Measurements from ENCODE around the gene HSD17B1.
"Not testable (repeated sequence)": the region's sequence is repeated elsewhere in the genome, so short reads cannot be mapped to it uniquely, and the experiment has no call there.

Gene HSD17B1, protein sequence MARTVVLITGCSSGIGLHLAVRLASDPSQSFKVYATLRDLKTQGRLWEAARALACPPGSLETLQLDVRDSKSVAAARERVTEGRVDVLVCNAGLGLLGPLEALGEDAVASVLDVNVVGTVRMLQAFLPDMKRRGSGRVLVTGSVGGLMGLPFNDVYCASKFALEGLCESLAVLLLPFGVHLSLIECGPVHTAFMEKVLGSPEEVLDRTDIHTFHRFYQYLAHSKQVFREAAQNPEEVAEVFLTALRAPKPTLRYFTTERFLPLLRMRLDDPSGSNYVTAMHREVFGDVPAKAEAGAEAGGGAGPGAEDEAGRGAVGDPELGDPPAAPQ

DNA sequence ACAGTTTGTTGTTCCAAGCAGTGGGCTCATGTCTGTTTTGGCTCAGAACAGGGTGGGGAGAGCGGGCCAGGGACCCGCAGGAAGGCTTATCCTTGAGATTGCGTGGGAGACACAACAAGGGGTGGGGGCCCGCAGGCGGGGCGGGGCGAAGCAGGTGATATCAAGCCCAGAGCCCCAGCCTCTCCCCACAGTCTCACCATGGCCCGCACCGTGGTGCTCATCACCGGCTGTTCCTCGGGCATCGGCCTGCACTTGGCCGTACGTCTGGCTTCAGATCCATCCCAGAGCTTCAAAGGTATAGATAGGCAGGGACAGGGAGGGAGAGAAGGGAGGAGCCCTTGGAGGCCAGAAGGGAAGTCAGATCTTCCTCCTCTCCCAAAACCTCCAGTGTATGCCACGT, at the start of gene HSD17B1:
TSS of gene HSD17B1 (plus strand) at position 188 of the 400 bp plus-strand sequence. CDS start at position 199, 11 bp downstream.
- not testable (repeated sequence) for DNase-seq (ENCODE audit: low spot score)

DNA sequence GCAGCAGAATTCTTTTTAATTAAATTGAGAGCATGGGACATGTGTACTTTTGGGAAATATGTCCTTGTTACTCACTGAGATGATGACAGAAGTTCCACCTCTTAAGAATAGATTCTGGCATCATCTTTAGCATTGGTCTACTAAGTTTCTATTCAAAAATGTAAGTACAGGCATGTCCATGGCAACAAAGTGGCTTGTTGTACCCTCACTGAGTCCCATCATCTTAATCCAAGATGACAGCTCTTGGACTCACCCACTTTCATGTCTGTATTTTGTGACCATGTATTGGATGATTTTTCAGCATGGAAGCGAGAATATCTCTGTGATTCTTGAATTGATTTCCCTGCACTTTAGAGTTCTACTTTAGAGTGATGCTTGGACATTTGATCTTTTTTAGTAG, 49.8 kb upstream of the HSD17B1 start:
- no peak for DNase-seq (ENCODE audit: low spot score)

DNA sequence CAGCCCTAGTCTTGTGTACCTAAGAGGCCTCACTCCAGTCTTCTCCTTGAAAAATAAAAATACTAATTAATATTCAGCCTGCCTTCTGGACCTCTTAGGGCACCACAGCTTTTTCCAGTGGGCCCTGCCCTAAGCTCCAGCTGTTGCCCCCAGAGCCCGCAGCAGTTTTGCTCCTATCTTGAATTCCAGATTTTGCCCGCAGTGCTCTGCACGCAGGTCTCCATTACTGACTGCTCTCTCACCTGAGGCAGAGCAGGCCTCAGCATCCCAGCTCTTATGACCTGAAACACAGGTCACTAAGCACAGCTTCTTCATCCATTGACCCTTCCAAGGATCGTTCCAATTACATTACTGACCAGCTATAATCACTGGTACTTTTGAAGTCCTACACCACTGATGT, 45.1 kb upstream of the HSD17B1 start:
- DNase-seq (ENCODE audit: low spot score) = no peak

DNA sequence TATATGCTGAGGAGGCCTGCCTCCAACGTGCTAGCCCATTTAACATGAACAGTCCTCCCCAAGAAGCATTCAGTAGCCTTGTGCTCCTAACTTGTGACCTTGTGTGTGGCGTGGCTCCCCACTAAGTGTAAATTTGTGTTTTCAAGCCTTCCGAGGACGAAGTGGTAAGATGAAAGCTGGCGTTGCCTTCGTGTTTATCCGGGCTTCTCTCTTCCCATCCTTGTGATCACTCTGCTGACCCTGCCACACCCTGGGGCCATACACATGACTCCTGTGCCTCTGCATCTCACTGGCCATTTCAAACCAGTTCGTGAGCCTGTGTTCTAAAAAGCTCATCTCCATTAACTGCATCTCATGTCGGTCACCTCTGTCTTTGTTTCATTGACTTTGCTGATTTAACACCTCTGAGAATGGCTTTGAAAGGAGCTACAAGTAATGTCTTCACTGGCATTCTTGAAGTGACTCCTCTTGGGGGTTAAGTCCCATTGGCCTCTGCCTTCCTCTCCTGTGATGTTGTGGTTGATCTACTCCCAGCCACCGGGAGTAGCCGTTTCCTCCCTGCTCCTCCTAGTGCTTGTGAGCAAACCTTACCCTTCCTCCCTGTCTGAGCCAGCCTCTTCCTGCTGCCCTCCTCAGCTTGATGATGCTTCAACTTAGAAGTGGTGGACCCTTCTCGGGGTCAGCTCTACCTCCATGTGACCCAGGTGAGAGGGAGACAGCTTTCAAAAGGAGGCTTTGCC, 44.1 kb upstream of the HSD17B1 start:
- peak; percentile 60 for DNase-seq (ENCODE audit: low spot score)

DNA sequence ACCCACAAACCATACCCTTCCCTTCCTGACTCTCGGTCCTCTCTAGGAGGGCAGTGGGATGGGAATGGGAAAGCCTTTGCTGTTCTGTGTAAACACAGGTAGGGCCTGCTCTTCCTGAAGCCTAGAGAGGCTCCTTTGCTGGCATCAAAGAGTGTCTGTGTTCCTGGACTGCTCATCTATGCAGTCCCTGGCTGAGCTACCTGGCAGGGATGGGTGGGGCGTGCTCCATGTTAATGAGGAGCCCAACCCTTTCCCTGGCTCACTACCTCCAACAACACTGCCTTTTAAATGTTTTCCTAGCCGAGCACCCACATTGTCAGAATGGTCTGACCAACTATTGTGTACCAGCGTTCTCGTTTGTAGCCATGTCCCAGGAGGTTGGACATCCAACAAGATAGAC, 43.3 kb upstream of the HSD17B1 start:
- no peak for DNase-seq (ENCODE audit: low spot score)

DNA sequence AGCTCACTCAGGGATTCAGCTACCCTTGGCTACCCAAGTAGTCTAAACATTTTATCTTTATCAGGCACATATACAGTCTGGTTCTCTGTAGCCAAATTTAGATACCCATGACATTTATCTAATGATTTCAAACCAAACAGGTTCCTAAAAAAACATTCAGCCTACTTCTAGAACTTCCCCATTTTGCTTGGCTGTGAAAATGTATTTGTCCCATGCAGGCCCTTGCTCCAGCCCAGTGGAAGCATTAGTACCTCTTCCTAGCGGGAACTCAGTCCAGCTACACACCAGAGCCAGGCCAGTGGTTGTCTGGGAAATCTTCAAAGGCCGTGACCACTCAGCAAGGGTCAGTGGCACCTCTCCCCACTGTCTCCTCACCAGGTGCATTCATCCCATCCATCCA, 42.9 kb upstream of the HSD17B1 start:
- no peak for DNase-seq (ENCODE audit: low spot score)

DNA sequence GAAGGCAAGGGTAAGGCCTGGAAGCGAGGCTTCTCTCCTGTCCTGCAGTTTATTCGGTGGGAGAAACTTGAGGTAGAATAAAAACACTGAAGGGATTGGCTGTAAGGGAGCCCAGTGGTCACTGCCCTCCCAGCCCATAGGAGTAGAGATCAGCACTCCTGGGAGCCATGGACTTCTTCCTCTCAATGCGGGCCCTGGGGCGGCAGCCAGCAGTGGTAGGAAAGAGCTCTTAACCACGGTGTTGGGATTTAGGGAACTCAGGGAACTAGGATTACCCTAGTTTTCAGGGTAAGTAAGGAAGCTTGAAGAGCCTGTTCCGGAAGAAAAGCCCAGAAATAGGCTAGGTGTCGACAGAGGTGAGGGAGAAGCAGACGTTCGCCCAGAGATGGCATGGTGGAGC, 40.5 kb upstream of the HSD17B1 start:
- no peak for DNase-seq (ENCODE audit: low spot score)

DNA sequence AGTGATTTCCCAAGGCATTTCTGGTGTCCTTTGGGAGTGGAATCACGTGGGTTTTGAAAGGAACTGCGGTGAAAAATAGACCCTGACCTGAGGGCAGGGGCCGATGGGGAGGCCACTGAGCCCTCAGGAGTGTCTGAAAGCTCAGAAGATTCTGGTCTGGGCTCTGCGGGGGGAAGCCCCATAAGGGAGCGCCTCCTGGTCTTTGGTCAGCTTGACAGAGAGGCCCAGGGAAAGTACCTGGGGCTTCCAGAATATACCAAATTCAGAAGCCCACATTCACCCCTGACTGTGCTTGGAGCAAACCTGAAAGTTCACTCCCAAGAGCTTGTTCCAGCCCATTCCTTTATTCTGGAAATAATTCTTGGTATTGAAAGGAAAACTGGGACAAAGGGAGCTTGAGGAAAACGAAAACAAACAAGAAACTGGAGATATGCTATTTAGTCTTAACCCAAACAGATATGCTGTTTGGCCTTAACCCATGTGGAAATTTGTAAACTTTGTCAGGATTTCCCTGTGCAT, 39.9 kb upstream of the HSD17B1 start:
- no peak for DNase-seq (ENCODE audit: low spot score)

DNA sequence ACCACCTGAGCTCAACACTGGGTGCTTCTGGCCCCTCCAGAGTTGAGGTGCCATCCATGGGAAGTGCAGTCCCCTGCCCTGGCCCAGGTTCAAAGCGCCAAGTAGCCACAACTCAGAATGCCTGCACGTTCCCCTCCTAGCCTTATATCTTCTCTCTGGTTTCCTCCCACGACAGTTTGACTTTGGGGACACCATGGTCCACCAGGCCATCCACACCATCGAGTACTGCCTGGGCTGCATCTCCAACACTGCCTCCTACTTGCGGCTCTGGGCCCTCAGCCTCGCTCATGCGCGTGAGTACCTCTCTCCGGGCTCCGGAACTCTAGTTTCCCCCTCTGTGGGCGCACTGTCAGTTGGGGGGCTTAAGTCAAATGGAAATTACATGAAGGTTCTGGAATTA, 39.0 kb upstream of the HSD17B1 start:
- DNase-seq (ENCODE audit: low spot score) = no peak

DNA sequence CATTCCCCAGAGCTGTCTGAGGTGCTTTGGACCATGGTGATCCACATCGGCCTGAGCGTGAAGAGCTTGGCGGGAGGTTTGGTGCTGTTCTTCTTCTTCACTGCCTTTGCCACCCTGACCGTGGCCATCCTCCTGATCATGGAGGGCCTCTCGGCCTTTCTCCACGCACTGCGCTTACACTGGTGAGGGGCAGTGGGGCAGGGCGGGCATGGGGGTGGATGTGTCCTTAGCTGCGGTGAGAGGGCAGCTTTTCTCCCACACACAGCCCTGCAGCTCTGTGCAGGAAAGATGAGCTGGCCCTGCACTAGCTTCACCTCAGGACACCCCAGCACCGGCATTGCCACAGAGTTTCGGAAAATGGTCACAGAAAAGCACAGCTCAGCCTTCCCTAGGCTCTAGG, 38.4 kb upstream of the HSD17B1 start:
- DNase-seq (ENCODE audit: low spot score) = no peak

DNA sequence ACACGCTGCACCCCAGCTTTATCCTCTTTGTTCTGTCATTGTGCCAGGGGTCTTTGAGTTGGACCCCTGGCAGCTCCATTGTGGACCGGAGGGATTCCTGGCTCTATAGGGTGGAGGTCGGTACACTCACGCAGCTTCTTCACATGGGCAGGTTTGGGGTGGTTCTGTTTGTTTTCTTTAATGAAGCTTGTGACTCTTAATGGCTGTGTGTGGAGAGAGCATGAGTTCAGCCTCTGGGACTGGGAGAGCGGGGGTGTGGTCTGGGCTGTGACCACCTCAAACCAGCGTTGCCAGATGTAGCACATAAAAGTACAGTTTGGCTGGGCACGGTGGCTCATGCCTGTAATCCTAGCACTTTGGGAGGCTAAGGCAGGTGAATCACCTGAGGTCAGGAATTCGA, 37.9 kb upstream of the HSD17B1 start:
- no peak for DNase-seq (ENCODE audit: low spot score)

DNA sequence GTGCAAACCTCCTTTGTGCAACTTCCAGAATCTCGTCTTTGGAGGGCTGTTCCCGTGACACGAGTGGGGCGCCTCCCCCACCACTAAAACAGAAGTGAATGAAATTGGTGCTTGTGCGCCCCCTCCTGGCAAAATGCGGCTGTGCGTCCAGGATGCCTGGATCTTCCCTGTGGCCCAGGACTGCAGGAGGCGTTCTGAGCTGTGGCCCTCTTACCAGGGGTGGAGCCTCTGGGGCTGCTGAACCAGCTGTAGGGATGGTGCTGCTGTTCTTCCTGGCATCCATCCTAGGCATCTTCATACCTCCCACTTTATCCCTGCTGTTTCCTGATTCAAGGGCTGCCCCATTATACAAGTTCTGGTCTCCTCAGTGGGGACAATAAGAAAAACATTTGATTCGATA, 35.2 kb upstream of the HSD17B1 start:
- DNase-seq (ENCODE audit: low spot score) = peak; percentile 83

DNA sequence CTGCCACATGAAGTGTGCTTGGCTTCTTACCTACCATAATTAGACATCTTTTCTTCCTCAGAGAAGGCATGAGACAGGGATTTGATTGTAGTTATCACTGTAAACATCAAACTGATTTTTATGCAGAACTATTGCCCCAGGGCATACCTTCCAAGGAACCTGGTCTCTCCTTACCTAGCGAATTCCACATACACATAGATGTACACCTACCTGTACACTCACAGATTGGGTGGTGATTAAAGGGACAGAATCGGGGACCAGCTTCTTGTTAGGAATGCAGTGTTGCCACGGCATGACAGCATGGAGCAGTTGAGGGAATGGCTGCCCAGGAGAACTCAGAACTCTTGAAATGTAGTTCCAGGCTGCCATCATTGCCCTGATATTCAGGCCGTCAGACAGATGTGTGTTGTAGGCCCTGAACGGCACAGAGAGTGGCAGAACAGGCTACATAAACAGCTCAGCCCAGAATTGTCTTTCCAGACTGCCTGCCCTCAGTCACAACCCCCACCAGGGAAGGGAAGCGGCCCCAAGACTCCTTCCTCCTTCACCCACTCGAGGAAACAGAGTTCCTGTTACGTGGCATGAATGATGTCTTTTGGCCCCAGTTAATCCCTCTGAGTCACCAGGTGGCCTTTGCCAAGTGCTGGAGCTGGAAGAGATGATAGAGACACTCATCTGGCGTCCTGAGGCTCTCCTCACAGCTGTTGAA, 34.5 kb upstream of the HSD17B1 start:
- DNase-seq (ENCODE audit: low spot score) = peak; percentile 99

DNA sequence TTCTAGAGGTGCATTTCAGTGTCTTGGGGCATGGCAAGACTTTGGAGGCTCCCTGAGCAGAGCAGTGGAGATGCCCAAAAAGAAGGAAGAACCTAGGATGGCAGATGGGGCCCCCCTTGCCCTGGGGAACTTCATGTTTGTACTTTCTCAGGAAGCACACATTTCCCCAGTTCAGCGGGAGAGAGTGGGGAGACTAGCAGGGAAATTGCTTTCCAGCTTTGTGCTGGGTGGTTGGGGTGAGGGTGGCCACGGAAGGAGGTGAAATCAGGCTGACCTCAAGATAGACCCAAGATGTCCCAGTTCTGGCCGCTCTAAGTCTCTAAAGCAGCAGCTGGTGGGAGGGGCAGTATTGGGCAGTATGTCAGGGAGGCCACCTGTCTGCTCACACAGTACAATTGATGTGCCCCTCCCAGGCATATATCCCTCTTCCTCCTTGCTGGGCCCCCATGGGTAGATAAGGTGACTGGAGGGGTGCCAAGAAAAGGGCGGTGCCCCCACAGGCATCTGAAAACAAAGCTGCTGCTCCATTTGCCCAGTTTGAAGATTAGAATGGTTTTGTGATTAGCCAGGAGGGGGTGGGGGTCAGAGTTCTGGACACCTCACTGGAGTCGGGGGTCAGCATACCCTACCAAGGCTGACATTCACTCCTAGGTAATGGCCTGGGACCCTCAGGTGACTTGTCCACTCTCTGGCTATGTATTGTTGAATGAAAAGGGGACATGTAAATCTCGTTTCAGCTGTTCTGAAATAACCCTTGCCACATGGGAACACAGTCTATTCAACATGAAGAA, 33.8 kb upstream of the HSD17B1 start:
- peak; percentile 62 for DNase-seq (ENCODE audit: low spot score)

DNA sequence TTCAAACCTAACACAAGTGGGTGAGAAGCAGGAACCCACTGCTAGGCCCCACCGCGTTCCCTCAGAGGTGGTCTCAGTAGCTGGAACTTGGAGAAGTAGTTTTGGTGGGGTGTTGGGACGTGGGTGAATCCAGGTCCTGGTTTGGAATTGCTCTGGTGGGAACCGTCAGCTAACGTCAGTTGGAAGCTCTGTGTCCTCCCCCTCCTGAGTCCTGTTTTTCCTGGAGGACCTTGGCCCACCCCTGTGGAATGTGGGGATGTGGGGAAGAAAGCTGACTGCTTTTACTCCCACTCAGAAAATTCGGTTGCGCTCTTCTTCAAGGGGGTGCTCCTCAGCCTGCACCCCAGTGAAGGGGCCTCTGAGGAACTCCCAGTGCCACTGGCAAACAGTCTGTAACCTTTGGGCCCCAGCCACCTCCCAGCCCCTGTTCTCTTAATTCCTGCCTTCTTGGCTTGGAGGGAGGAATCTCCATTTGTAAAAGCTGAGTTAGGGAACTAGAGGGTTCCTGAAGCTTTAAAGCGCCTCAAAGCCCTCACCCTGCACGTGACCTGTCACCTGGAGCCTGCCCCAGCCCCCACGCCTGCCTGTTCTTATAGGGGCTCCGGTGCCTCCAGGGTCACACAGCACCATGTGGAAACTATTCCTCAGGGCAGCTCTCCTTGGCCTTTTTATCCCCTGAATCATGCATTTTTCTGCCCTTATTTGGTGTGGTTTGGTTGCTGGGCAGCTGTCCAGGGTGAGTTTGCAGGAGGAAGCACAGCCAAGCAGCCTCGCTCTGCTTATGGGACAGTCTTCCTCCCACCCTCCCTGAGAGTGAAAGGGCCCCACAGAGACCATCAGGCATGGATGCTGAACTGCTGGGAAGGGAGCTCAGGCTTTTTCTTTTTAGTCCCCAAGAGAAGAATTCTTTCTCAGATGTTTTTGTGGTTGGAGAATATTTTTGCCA, 32.9 kb upstream of the HSD17B1 start:
- DNase-seq (ENCODE audit: low spot score) = peak; percentile 98

DNA sequence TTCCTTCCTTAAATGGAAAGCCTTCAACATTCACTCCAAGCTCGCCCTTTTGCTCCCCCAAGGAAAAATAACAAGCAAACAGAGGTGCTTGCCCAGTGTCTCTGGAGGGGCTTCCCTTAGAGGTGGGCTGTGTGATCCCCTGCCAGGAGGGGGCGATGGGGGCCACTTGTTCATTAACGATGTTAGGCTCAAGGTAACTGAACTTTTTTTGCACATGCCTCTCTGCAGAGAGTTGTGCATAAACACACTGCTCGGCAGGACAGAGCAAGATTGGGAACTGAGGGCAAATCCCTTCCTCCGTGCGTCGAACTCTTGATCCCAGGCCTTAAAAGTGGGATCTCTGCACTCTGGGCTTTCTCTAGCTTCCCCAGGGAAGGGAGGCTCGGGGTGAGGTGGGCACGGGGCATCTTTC, 32.2 kb upstream of the HSD17B1 start:
- no peak for DNase-seq (ENCODE audit: low spot score)

DNA sequence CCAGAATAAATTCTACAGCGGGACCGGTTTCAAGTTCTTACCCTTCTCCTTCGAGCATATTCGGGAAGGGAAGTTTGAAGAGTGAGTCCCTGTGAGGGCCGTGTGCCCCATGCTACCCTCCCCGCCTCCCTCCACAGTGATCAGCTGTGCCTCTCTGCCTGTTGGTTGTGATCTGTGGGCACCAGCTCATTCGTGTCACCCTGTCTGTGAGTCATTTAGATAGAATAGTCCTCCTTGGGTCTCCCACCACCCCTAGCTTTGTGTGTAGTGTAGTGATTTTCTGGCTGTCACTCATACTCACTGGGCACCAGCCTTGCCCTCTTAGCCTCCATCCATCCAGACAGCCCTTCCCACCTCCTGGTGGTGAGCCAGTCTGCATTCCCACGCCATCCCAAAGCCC, 31.7 kb upstream of the HSD17B1 start:
- peak; percentile 18 for DNase-seq (ENCODE audit: low spot score)

DNA sequence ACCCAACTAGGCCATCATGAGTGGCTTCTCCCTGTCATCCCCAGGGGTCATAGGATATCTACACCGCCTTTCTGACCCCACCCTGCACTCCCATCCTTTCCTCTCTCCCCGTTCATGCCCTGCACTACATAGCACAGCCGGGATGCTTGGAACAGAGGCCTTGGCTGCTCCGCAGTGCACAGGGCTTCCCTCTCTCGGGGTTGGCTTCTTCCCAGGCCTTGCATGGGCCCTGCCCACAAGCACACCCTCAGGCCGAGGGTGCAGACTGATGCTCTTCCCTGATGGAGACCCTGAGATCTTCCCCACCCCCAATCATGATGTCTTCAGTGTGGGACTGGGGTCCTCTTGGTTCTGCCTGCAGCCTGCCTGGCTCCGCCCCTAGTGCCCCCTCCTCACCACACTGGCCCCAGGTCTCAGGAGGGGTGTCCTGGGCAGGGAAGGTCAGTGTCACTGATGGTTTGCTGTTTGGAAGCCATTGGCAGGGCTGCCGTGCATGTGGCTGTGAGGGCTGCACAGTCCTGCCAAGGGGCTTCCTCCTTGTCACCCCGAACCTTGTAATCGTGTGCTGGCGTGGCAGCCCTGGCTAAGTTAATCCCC, 31.0 kb upstream of the HSD17B1 start:
- no peak for DNase-seq (ENCODE audit: low spot score)

DNA sequence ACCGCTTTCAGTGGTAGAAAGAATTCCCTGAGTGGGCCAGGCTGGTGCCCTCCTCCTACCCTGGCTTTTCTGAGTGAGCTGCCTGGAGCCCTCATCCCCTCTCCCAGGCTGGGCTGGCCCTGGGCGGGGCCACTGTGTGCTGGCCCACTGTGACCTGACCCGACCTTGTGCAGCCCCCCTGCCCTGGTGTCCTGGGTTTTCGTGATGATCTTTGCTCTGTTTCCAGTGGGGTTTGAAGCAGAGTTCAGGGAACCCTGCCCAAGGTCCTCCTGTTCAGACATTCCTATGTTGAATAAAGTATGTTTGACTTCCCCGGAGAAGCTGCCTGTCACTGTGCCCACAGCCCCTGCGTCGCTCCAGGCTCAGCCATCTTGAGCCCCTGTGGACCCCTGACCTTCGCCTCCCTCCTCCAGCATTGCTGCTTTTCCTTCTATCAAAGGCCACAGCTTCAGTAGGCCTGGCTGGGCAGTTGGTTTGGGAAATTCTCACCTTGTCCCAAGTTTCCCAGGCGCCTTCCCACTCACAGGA, 30.4 kb upstream of the HSD17B1 start:
- no peak for DNase-seq (ENCODE audit: low spot score)

DNA sequence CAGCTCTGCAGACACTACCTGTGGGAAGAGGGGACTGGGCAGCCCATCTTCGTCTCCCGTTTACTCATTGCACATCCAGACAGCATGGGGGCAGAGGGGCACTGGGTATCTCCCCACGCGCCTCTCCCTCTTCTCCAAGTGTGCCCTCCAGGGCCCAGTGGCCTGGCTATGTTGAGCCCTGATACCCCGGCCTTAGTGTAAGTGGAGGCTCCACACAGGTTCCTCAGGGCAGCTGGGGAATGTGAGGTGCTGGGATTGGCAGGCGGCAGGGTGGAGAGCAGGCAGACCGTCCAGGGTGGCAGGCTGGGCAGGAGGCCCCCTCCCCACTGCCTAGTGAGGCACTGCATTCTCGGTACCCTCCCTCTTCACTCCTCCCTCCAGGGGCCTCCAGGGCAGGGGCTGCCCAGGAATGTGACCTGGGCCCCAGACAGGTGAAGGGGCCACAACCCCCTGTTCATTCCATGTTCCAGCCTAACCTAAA, 29.9 kb upstream of the HSD17B1 start:
- DNase-seq (ENCODE audit: low spot score) = no peak

Measured in kidney capillary endothelial cell (primary cell).